Activated gamma-delta T cell (primary cell): Measurements from ENCODE around the gene PARD3B.

Experiments used
- DNase-seq: peaks from one replicate; lab custom pipeline; 2025; lab: John Stamatoyannopoulos, UW
- total RNA-seq, 2 donors: gene quantifications; one replicate each; lab custom pipeline; 2026; lab: John Stamatoyannopoulos, UW

The PARD3B gene, protein sequence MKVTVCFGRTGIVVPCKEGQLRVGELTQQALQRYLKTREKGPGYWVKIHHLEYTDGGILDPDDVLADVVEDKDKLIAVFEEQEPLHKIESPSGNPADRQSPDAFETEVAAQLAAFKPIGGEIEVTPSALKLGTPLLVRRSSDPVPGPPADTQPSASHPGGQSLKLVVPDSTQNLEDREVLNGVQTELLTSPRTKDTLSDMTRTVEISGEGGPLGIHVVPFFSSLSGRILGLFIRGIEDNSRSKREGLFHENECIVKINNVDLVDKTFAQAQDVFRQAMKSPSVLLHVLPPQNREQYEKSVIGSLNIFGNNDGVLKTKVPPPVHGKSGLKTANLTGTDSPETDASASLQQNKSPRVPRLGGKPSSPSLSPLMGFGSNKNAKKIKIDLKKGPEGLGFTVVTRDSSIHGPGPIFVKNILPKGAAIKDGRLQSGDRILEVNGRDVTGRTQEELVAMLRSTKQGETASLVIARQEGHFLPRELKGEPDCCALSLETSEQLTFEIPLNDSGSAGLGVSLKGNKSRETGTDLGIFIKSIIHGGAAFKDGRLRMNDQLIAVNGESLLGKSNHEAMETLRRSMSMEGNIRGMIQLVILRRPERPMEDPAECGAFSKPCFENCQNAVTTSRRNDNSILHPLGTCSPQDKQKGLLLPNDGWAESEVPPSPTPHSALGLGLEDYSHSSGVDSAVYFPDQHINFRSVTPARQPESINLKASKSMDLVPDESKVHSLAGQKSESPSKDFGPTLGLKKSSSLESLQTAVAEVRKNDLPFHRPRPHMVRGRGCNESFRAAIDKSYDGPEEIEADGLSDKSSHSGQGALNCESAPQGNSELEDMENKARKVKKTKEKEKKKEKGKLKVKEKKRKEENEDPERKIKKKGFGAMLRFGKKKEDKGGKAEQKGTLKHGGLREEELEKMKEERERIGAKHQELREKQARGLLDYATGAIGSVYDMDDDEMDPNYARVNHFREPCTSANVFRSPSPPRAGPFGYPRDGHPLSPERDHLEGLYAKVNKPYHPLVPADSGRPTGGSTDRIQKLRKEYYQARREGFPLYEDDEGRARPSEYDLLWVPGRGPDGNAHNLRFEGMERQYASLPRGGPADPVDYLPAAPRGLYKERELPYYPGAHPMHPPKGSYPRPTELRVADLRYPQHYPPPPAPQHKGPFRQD (N-terminal part only)
- 0.72 to 1.2 reads per million in 2 donors for total RNA-seq

DNA sequence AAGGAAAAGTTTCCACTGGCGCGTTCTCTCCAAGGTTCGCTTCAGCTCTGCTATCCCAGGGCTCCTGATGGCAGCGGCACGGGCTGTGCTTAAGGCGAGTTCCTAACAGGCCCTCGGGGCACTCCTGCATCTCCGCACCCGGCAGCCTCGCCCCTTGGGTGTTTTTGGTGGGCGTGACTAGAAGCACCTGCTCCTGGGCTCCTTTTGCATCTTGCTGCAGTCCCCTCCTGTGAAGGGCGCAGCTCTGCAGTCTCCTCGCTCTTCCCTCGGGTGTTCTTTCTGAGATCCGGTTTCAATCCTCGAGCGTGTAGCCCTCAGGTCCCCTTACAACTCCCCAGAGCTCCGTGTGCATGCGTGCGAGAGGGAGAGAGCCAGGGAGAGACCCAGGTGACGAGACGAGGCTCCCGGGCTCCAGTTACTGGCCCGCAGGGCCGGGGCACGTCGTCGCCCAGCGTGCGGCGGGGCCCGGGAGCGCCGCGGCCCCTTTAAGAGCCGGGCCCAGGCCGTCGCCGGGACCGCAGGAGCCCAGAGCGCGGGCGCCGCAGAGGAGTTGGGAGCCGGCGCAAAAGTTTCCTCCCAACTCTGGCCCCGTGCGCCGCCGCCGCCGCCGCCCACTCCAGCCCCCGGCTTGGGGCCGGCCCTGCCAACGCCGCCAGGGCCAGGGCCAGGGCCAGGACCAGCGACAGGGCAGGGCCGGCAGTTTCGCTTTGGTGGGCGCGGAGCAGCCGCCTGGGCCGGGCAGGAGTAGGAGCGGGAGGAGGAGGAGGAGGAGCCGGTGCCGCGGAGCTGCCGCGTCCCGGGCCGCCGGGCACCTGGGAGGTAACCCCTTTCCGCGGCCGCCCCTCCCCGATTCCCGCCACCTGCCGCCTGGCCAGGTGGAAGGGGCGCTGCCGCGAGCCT, at the start of gene PARD3B:
Gene PARD3B (plus strand): TSS at position 515 of the 900 bp plus-strand sequence. CDS start 525 bp downstream, outside the sequence.
- no peak for DNase-seq

DNA sequence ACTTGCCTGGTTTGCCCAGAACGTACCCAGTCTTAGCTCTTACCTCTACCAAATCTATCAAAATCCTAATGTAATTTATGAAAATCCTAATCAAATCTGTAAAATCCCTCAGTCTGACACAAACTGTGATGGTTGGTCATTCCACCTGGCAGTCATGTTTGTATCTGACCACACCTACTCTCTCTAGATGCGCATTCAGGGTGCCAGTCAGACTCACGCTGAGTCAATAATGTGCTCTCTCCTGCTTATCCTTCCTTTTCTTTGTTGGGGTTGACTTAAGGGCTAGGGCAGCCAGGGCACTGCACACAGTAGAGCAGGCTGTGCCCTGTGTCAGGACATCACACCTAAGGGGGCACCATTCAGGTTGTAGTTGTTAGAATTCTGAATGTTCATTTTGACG, 48.5 kb upstream of the PARD3B start:
- DNase-seq = no peak

DNA sequence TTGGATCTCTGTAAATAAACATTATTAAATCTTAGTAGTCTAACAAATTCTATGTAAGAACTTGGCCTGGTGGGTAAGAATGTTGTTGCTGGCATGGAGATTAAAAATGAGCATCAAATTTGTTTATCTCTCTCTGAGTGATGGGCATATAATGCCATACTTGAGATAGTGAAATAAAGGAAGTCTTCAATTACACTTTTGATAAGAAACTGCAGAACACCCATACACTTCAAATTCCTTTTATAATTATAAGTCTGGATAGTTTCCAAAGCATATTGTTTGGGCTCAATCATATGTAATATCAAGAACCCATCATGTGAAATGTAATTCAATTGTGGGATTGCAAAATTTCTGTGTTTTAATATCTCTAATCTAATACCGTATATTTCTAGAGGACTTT, 47.4 kb upstream of the PARD3B start:
- DNase-seq = no peak

DNA sequence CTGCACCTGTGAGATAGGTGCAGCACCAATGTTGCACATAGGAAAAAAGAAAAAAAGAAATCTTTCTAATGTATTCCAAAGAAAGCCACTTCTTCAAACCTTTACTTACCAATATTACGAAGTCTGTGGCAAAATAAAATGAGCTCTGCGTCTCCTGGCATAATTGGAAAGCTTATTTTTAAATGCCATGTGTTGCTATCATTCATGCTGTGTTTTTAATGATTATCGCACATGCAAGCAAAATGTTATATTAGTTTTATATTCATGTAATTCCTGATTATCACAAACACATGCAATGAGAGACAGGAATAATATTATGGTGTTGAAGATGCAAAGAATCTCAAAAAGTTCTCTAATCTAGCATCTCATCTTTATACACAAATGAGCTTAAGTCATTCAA, 47.0 kb upstream of the PARD3B start:
- no peak for DNase-seq

DNA sequence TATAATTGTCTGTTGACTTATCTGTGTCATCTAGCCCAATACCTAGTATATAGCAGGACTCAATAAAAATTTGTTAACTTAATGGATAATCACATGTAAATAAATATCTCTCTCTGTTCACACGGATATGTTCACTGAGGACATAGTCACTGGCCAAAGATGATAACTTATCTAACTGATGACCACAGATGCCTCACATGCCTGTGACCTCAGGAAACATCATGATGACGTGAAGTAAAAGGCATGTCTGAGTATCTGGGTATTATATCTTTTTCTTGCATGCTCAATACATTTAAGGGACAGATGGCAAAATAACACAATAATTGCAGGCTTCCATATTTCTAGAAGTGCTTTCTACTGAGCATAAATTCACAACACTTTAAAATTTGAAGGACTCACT, 41.4 kb upstream of the PARD3B start:
- no peak for DNase-seq

DNA sequence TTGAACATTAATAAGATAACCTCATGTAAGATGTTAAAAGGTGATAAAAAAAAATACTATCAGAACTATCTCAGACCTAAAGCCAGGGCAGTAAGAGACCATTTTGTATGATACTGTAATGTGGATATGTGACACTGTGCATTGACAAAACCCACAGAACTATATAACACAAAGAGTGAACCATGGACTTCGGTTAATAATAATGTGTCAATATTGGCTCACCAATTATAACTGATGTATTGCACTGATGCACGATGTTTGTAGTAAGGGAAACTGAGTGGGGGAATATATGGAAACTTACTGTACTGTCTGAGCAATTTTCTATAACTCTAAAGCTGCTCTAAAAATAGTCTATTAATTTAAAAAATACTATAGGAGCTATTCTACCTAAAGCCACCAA, 40.7 kb upstream of the PARD3B start:
- DNase-seq = no peak

DNA sequence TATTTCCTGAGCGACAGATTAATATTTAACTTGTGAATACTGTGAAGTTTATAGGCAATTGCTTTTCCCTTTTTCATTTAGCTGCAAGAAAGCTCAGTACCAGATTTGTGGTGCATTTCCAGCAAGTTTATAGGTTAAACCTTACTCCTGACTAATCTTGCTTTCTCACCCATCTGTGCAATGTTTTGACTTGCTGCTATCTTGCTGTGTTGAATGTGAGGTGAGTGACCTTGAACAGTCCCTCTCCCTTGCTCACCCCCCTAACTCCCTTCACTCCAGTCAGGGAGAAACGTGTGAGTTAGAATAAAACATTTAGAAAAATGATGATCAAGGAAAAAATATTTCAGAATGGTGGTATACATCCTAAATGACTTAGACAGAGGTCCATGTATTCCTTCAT, 39.8 kb upstream of the PARD3B start:
- no peak for DNase-seq

DNA sequence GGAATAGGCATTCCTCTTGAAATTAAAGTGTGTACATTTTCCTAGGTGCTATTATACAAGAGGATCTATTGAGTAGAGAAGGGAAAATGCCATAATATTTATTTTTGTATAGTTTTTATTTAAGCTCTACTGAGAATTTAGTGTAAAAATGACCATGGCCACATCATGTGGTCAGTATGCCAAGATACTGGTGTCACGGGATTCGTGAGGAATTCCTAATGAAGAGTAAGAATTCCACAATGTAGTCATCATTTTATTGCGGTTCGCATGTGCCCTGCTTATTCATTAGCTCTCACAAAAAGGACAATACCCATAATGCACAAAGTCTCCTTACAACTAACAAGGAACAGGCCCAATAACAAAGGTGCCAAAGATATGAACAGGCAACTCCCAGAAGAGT, 39.3 kb upstream of the PARD3B start:
- no peak for DNase-seq

DNA sequence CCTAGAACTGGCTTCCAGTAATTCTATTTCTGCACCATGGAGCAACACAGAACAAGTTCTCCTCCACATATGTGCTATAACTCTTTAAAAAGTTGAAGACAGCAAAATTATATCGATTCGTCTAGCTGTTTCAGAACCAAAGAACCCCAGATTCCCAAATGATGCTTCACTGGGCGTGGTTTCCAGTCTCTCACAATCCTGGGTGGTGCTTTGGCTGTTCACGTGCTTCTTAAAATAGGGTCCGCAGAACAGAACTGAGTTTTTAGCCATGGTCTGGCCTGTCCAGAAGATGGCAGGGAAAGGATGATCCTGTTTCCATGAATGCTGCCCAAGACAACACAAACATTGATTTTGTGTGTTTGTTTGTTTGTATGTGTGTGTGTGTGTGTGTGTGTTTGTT, 37.6 kb upstream of the PARD3B start:
- DNase-seq = no peak

DNA sequence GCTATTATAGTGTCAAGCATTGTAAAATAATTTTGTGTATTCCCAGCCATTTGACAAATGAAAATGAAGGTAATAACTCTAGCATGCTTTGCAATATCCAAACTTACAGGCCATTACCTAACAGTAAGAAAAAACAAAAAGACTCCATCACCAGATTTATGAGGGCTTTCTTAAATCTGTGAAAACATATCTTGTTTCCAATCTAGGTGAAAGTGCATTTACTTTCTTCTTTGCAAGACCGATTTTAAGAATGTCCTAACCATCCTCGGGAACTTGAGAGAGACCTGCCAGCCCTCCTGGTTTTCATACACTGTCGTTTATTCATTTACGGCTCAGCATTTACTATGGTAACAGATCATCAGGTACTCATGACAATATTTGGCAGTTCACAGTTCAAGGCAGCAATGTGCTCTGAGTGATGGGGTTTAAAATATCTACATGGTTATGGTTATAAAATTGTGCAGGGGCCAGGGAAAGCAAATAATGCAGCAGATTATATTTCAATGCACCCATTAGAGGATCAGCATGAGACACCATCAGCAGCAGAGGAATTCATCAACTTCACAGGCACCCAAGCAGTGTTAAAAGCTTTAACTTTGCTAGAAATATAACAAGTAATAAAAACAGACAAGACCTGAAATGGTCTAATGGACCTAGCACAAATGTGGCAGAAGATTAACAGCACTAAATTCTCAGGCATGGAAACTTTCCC, 34.4 kb upstream of the PARD3B start:
- DNase-seq = no peak

DNA sequence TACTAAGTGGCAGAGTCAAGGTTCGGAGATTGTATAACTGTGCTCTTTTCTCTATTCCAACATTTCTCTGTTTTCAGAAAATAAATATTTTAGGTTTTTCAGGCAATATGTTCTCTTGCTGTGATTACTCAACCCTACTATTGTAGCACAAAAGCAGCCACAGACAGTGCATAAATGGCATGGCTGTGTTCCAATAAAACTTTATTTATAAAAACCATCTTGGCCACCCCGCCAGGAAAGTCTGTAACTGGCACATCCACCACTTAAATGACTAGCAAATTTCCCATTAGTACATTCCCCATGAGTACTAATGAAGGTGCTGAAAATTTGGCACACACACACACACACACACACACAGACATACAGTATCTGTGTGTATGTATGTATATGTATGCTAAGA, 30.8 kb upstream of the PARD3B start:
- DNase-seq = no peak

DNA sequence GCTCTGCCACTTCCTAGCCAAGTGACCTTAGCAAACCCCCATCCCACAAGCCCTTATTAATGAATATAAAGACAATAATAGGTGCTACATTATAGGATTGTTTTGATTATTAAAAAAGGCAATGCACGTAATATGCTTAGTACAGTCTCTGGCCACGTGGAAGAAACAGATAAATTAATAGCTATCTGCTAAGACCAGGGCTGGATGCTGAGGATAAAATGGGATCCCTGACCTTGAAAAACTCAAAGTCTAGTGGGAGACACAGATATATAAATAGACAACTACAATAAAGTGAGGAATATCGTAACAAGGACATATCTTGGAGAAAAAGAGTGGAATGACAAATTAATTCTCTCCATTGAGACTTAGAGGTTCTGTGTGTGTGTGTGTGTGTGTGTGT, 29.9 kb upstream of the PARD3B start:
- no peak for DNase-seq

DNA sequence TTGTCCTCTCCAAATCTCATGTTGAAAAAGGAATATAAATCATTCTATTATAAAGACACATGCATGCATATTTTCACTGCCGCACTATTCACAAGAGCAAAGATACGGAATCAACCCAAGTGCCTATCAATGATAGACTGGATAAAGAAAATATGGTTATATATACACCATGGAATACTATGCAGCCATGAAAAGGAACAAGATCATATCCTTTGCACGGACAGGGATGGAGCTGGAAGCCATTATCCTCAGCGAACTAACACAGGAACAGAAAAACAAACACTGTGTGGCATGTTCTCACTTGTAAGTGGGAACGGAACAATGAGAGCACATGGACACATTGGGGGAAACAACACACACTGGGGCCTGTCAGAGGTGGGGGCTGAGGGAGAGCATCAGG, 28.1 kb upstream of the PARD3B start:
- DNase-seq = no peak

DNA sequence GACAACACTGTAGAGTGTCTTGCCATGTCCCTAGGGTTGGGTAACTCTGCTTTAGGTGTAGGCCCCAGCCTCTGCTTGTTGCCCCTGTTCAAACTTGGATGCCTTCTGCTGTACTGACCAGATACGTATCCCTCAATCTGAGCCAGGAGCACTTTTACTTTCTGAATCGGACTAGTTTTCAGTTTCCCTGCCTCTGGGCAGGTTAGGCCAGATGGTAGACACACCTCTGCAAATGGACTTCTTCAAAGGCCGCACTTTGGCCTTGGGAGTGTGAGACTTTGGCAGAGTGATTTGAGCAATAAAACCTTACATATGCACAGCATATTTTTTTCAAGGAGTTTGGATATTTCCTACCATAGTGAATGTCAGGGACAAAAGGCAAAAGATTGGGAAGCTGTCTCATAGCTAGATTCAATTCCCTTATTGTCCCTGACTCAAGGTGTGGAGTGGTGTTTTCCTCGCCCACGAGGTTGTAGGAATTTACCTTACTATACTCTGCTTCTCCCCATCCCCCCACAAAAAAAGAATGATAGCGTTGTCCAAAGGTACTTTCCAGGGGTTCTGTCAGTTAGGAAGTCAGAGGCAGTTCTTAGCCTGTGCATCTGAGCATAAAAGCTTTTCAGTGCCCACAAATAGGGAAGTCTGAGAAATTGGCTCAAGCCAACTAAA, 15.3 kb upstream of the PARD3B start:
- DNase-seq = no peak

DNA sequence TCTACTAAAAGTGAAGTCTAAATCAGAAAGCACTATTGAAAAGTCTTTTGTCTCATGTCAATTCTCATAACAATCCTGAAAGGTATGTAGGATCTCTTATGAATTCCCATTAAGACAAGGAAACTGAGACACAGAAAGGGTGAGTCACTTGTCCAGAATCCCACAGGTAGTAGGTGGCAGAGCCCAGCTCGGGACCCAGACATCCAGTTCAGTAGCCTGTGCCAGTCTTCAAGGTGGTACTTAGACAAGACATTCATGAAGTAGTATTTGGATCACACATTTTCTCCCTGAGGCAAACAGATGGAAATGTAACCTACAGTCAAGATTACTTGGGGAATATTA, 14.8 kb upstream of the PARD3B start:
- no peak for DNase-seq

DNA sequence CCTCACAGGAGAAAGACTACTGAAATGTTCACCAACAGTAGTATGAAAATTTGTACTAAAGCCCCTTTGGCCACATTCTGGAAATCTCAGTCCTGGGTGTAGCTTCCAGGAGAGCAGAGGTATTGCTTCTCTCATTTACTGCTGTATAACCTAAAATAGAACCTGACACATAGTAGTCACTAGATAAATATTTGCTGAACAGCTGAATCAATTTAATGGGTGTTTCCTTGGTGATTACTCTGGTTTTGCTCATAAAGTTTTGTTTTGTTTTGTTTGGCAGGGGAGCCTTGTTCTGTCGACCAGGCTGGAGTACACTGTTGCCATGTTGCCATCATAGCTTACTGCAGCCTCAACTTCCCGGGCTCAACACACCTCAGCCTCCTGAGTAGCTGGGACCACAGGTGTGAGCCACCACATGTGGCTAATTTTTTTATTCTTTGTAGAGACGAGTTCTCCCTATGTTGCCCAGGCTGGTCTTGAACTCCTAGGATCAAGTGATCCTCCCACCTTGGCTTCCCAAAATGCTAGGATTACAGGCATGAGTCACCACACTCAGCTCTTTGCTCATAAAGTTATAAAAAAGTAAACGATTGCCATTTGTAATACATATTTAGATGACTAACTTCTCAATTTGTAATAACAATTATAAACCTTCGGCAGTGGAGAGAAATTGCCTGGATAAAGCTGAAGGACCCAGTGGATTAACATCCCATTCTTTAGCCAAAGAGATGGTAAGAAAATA, 11.5 kb upstream of the PARD3B start:
- no peak for DNase-seq

DNA sequence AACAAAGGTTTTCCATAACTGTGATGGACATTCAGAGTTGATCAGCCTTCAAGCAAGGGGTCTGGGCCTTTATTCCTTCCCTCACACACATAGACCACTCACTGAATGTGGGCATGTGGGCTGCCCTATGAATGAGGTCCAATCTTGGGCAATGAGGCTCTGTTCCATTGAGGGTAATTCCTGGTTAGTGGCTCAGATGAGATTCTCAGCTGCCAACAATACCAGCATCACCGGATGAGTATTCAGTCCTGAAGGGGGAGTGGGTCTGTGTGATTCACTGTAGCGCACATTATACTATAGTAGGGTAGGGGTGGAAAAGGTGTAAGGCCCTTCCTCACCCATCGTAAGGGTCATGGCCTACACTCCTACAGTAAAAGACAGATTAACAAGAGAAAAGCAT, 9.9 kb upstream of the PARD3B start:
- DNase-seq = no peak

DNA sequence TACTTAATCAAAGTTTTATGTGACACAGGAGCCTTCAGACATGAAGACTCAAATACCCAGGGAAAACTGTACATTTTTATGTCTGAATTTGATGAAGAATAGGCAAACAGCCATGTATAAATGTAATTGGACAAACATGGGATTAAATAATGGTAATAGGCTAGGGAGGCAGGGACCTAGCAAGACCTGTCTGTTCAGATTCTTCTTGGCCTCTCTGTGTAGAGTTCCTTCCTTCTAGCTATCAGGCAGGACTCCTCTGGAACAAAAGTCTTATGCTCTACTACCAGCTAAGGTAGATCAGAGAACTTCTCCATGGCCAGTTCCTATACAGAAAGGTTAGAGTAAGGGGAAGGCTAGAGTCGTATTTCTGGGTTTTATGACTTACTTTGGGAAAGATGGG, 9.5 kb upstream of the PARD3B start:
- DNase-seq = no peak

DNA sequence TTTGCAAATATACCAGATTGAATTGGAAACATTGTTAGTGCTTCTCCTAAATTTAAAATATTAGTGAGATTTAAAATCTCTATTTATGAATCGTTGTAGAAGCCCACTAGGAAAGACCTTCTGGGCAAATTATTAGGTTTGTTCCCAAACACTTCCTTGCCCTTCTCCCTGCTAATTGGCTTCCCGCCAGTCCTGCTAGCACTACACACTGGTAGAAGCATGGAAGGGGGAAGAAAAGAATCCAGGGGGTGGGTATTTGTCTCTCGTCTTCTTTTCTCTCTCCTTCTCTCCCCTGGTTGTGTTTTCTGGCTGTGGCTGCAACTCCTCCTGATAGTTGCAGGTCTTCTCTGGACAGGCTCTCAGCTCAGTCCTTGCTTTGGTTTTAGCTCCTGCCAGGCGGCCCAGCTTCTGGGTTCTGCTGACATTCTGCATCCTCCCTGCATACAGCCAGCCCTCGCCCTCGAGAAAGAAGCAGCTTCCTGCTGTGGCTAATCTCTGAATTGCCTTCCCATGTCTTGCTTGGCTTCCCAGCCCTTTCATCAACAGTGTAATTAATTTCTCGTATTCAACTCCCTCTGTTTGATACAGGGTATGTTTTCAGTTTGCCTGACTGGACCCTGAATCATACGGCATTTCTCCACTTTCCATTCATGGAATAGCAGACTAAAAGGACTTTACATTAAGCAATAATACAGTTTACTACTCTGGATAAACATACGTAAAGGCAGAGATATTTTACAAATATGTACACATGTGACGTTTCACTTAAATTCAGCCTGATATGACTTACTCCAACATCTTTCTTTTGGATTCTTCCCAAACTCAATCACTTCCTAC, 6.9 kb upstream of the PARD3B start:
- DNase-seq = no peak
